ENCODE measurements around the gene APOA4.

DNA sequence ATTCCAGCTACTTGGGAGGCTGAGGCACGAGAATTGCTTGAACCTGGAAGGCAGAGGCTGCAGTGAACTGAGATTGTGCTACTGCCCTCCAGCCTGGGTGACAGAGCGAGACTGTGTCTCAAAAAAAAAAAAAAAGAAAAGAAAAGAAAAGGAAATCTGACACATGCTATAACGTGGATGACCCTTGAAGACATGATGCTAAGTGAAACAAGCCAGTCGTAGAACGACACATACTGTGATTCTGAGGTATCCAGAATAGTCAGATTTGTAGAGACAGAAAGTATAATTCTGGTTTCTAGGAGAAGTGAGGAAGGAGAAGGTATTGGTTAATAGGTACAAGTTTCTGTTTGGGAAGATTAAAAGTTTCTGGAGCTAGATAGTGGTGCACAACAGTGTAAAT, 24.7 kb downstream of the APOA4 start:
- TF ChIP-seq, protein P1, sequence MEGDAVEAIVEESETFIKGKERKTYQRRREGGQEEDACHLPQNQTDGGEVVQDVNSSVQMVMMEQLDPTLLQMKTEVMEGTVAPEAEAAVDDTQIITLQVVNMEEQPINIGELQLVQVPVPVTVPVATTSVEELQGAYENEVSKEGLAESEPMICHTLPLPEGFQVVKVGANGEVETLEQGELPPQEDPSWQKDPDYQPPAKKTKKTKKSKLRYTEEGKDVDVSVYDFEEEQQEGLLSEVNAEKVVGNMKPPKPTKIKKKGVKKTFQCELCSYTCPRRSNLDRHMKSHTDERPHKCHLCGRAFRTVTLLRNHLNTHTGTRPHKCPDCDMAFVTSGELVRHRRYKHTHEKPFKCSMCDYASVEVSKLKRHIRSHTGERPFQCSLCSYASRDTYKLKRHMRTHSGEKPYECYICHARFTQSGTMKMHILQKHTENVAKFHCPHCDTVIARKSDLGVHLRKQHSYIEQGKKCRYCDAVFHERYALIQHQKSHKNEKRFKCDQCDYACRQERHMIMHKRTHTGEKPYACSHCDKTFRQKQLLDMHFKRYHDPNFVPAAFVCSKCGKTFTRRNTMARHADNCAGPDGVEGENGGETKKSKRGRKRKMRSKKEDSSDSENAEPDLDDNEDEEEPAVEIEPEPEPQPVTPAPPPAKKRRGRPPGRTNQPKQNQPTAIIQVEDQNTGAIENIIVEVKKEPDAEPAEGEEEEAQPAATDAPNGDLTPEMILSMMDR (IDR thresholded peaks at IDR 0.05 in 2 of 3, conservative IDR thresholded peaks at IDR 0.05 in 1 of 3; ENCODE audit: borderline replicate concordance in 1 of 3, insufficient read depth in 1 of 3, low read depth in 2 of 3, low read length in 2 of 3), result no peak
- TF ChIP-seq EZH2phosphoT487 (IDR thresholded peaks at IDR 0.05; ENCODE audit: borderline replicate concordance) (no peak), POLR2A (IDR thresholded peaks at IDR 0.05; ENCODE audit: borderline replicate concordance, extremely low read depth, insufficient read depth, insufficient read length) (no peak), ZFX (IDR thresholded peaks at IDR 0.05) (no peak), EZH2 (IDR thresholded peaks at IDR 0.05) (no peak), TCF7L2 (IDR thresholded peaks at IDR 0.05; ENCODE audit: borderline replicate concordance, extremely low read depth, insufficient read depth, insufficient read length) (no peak)
- TF ChIP-seq, protein P2, sequence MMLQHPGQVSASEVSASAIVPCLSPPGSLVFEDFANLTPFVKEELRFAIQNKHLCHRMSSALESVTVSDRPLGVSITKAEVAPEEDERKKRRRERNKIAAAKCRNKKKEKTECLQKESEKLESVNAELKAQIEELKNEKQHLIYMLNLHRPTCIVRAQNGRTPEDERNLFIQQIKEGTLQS (IDR thresholded peaks at IDR 0.05), result no peak
- TF ChIP-seq, protein P3, sequence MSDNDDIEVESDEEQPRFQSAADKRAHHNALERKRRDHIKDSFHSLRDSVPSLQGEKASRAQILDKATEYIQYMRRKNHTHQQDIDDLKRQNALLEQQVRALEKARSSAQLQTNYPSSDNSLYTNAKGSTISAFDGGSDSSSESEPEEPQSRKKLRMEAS (IDR thresholded peaks at IDR 0.05), result no peak
- TF ChIP-seq, protein P4, sequence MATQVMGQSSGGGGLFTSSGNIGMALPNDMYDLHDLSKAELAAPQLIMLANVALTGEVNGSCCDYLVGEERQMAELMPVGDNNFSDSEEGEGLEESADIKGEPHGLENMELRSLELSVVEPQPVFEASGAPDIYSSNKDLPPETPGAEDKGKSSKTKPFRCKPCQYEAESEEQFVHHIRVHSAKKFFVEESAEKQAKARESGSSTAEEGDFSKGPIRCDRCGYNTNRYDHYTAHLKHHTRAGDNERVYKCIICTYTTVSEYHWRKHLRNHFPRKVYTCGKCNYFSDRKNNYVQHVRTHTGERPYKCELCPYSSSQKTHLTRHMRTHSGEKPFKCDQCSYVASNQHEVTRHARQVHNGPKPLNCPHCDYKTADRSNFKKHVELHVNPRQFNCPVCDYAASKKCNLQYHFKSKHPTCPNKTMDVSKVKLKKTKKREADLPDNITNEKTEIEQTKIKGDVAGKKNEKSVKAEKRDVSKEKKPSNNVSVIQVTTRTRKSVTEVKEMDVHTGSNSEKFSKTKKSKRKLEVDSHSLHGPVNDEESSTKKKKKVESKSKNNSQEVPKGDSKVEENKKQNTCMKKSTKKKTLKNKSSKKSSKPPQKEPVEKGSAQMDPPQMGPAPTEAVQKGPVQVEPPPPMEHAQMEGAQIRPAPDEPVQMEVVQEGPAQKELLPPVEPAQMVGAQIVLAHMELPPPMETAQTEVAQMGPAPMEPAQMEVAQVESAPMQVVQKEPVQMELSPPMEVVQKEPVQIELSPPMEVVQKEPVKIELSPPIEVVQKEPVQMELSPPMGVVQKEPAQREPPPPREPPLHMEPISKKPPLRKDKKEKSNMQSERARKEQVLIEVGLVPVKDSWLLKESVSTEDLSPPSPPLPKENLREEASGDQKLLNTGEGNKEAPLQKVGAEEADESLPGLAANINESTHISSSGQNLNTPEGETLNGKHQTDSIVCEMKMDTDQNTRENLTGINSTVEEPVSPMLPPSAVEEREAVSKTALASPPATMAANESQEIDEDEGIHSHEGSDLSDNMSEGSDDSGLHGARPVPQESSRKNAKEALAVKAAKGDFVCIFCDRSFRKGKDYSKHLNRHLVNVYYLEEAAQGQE (IDR thresholded peaks at IDR 0.05; ENCODE audit: low read depth), result no peak
